Chondrocyte (in vitro differentiated cells): ENCODE data around the gene C1orf87. TPM values are rescaled to one million over a fixed set of nuclear protein-coding genes. Genes with fewer than 3 reads are reported as not detected.

Experiments used
- DNase-seq: peaks from one replicate; pipeline ENCODE4 v3.0.0; 2021; ENCODE audit warnings: mixed read lengths, low spot score
- H3K27ac Mint-ChIP-seq: one replicate; pipeline ENCODE4 v1.8.0; 2021; ENCODE audit warnings: mild to moderate bottlenecking, moderate library complexity, mixed read lengths; ENCODE audit not compliant: unreplicated experiment
- H3K27me3 Mint-ChIP-seq: 2 replicates; pipeline ENCODE4 v1.8.0; 2021; ENCODE audit warnings: low read depth, mixed read lengths
- H3K36me3 Mint-ChIP-seq: 2 replicates; pipeline ENCODE4 v1.8.0; 2021; ENCODE audit warnings: low read depth, mixed read lengths
- H3K4me1 Mint-ChIP-seq: 2 replicates; pipeline ENCODE4 v1.8.0; 2021; ENCODE audit warnings: low read depth, mild to moderate bottlenecking, mixed read lengths
- H3K4me3 Mint-ChIP-seq: one replicate; pipeline ENCODE4 v1.8.0; 2021; ENCODE audit warnings: mild to moderate bottlenecking, moderate library complexity, mixed read lengths; ENCODE audit not compliant: unreplicated experiment
- H3K9me3 Mint-ChIP-seq: 2 replicates; pipeline ENCODE4 v1.8.0; 2021; ENCODE audit warnings: low read depth, mixed read lengths
- total RNA-seq: library from RNA; stranded (reverse); gene quantifications from 3 replicates; pipeline ENCODE4 v1.2.1, GENCODE V29; 2021
- TF ChIP-seq, protein P1 (sequence below): fragments of 200-600 bp; sonication (generic); IDR thresholded peaks from 2 replicates; pipeline ENCODE4 v1.5.0; 2021; ENCODE audit warnings: antibody characterized with exemption, mild to moderate bottlenecking, moderate library complexity

The C1orf87 gene
- total RNA-seq, 1 donor from 2014 or later: not detected

DNA sequence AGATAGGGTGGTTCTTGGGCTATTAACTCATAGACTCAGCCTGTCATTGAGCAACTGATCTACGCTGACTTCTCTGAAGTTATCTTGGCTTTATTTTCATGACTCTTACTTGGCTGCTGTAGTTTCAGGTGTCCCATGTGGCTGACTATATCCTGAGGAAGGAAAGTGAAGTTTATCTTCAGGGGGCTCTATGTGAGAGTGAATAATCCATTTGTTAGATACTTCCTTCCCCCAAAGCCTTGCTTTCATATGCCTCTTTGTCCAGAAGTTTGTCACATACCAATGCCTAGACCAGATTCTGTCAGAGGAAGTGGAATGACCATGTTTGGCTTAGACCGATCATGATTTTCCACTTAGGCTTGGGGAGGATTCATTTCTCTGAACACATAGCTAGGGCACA is 27.9 kb upstream of the C1orf87 start:
- no peak overlapping the region for H3K27ac Mint-ChIP-seq
- H3K4me1 Mint-ChIP-seq: peaks cover 40% of the 10 kb centered on the region
- H3K27me3 Mint-ChIP-seq: no peaks in the 10 kb centered on the region
- H3K36me3 Mint-ChIP-seq: no peaks in the 10 kb centered on the region
- TF ChIP-seq, protein P1, sequence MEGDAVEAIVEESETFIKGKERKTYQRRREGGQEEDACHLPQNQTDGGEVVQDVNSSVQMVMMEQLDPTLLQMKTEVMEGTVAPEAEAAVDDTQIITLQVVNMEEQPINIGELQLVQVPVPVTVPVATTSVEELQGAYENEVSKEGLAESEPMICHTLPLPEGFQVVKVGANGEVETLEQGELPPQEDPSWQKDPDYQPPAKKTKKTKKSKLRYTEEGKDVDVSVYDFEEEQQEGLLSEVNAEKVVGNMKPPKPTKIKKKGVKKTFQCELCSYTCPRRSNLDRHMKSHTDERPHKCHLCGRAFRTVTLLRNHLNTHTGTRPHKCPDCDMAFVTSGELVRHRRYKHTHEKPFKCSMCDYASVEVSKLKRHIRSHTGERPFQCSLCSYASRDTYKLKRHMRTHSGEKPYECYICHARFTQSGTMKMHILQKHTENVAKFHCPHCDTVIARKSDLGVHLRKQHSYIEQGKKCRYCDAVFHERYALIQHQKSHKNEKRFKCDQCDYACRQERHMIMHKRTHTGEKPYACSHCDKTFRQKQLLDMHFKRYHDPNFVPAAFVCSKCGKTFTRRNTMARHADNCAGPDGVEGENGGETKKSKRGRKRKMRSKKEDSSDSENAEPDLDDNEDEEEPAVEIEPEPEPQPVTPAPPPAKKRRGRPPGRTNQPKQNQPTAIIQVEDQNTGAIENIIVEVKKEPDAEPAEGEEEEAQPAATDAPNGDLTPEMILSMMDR: no peak
- no peak overlapping the region for H3K4me3 Mint-ChIP-seq
- no peaks in the 10 kb centered on the region for H3K9me3 Mint-ChIP-seq
- DNase-seq: no peak

DNA sequence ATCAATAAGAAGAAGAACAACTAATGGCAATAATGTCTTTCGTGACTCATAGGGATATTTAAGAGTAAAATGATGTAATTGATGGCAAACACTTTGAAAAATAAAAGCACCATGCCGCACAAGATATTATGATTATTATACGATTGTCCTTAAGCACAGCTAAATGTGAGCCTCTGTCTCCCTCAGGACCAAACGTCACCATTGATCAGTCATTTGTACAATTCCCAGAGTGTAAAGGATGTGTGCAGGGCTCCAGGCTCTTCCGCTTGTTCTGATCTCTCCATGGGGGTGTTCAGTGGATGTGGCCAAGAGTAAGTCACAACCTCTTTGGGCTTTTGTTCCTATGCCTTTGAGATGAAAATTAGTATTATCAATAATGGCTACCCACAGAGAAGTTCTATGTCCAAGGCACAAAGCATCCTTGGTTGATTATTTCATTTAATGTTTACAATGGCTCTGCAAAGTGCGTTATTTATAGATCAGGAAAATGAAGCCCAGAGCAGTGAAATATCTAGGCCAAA is 17.7 kb upstream of the C1orf87 start:
- H3K4me1 Mint-ChIP-seq: no peaks in the 10 kb centered on the region
- peaks cover 2% of the 10 kb centered on the region for H3K36me3 Mint-ChIP-seq
- no peaks in the 10 kb centered on the region for H3K27me3 Mint-ChIP-seq
- H3K27ac Mint-ChIP-seq: no peak overlapping the region
- TF ChIP-seq, protein P1: no peak
- DNase-seq: no peak
- H3K4me3 Mint-ChIP-seq: no peak overlapping the region
- peaks cover 10% of the 10 kb centered on the region for H3K9me3 Mint-ChIP-seq

DNA sequence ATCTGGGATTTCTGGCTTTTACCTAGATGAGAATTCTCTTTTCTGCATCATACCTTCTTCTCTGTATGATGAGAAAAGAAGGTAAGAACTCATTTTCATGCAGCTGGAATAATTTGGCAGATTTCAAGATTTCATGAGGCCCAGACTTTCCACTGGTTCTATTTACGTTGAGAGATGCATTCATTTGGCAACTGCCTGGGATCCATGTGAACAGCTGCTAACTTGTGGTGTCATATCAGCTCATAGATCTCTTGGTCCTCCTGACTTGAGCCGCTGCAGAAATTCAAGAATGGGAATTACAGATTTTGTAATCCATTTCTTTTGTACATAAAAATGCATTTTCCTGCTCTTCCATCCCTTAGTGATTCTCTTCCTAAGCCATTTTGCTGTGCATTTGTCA is 17.1 kb upstream of the C1orf87 start:
- no peak for DNase-seq
- TF ChIP-seq, protein P1: no peak
- Mint-ChIP-seq H3K4me1 (no peaks in the 10 kb centered on the region), H3K27me3 (no peaks in the 10 kb centered on the region), H3K4me3 (no peak overlapping the region), H3K9me3 (peaks cover 5% of the 10 kb centered on the region), H3K27ac (no peak overlapping the region), H3K36me3 (peaks cover 1% of the 10 kb centered on the region)

DNA sequence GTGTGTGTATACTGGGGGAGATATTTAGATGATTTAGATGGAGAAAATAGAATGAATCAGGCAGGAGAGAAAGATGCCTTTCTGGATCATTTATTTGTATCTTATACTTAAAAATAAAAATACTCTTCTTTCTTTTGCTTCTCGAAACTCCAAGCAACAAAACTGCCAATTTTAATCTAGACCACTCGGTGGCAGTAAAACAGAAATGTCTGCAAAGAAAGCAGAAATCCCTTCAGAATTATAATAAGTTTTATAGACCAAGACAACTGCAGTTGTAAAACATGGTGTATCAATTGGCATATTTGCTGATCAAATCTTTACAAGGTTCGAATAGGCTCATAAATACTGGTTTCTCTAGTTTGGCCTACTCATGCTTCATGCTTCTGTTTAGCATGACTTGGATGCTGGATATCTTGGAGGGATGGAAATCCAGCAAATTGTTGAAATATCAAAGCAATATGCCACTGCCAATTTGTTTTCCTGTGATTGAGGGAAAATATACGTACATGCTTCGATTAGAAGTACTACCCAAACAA is 15.1 kb upstream of the C1orf87 start:
- Mint-ChIP-seq H3K27me3 (no peaks in the 10 kb centered on the region), H3K9me3 (peaks cover 3% of the 10 kb centered on the region), H3K4me3 (no peak overlapping the region), H3K27ac (no peak overlapping the region), H3K36me3 (no peaks in the 10 kb centered on the region), H3K4me1 (no peaks in the 10 kb centered on the region)
- DNase-seq: no peak
- TF ChIP-seq, protein P1: peak; percentile 81

DNA sequence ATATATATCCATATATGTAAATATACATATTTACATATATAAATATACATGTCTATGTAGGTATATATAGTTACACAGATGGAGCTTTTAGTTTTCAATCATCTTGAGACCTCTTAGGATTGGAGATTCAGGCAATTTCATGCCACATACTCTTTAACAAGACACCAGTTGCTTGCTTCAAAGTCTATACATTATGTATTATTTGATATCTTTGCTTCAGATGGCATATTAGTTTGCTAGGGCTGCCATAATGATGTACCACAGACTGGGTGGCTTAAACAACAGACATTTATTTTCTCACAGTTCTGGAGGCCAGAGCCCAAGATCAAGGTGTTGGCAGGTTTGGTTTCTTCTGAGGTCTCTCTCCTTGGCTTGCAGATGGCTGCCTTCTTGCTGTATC is 14.1 kb upstream of the C1orf87 start:
- Mint-ChIP-seq H3K27me3 (no peaks in the 10 kb centered on the region), H3K4me3 (no peak overlapping the region), H3K36me3 (no peaks in the 10 kb centered on the region), H3K4me1 (no peaks in the 10 kb centered on the region), H3K9me3 (peaks cover 3% of the 10 kb centered on the region), H3K27ac (no peak overlapping the region)
- TF ChIP-seq, protein P1: no peak
- DNase-seq: no peak
